GM21515 (cell line): ENCODE data around the gene SORCS2.

Experiments
- ATAC-seq: cut with Tn5 transposase; IDR thresholded peaks from one replicate; pipeline ENCODE4 v1.9.1; 2021; ENCODE audit not compliant: unreplicated experiment

Gene SORCS2

DNA sequence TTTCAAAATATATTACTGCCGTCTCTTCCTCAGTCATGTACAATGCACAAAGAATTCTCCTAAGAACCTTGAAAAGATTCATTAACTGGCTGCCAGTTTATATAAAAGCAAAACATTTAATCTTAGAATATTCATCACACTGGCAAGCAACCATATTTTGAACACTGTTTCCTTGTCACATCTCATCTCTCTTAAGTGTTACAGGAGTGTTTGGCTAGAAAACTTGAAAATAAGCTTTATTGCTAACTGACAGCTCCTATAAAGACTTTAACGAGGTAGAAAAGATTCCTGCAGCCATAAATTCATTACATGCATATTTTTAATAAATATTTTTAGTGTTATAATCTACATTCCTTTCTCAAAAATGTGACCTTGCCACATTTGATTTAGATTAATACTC lies 597.7 kb downstream of the SORCS2 start:
- ATAC-seq, result no peak

- no peak for ATAC-seq
These were observed 598.7 kb downstream of the SORCS2 start for GRCh38 chr4:7790999-7791398.
